ENCODE measurements around the gene DNAH7.

- TF ChIP-seq POLR2AphosphoS5 (IDR thresholded peaks at IDR 0.05; ENCODE audit: low read depth, low read length), result no peak
- no peak for TF ChIP-seq POLR2A (IDR thresholded peaks at IDR 0.05; ENCODE audit: low read depth, low read length)
- TF ChIP-seq TAF1 (IDR thresholded peaks at IDR 0.05; ENCODE audit: borderline replicate concordance, low read depth, low read length), result no peak
Observed at GRCh38 chr2:195985741-195986140, 82.9 kb downstream of the DNAH7 start.

Measured in GM12892 (cell line).